GM18519 (cell line): ENCODE measurements around the gene LRRC38.
"Not testable (repeated sequence)": the region's sequence is repeated elsewhere in the genome, so short reads cannot be mapped to it uniquely, and the experiment has no call there.

Experiments
- ATAC-seq: cut with Tn5 transposase; IDR thresholded peaks from one replicate; pipeline ENCODE4 v1.9.1; 2021; ENCODE audit warnings: mild to moderate bottlenecking, moderate library complexity; ENCODE audit not compliant: unreplicated experiment, low FRiP score

LRRC38 gene

GRCh38 chr1:13513895-13514546, at the start of gene LRRC38:
Gene LRRC38 (minus strand): TSS chr1:13514003. CDS start chr1:13513593, 410 bp downstream.
- no peak for ATAC-seq

- not testable (repeated sequence) for ATAC-seq
Measured at GRCh38 chr1:13562981-13563380, 49.2 kb upstream of the LRRC38 start.

GRCh38 chr1:13560541-13560940, 46.7 kb upstream of the LRRC38 start:
- ATAC-seq: no peak

GRCh38 chr1:13556224-13556764, 42.5 kb upstream of the LRRC38 start:
- ATAC-seq: no peak

GRCh38 chr1:13554798-13555197, 41.0 kb upstream of the LRRC38 start:
- no peak for ATAC-seq

- no peak for ATAC-seq
Measured at GRCh38 chr1:13550663-13551062, 36.9 kb upstream of the LRRC38 start.

GRCh38 chr1:13549521-13549920, 35.7 kb upstream of the LRRC38 start:
- no peak for ATAC-seq

- ATAC-seq: no peak
Measured at GRCh38 chr1:13549021-13549420, 35.2 kb upstream of the LRRC38 start.

- ATAC-seq: no peak
Measured at GRCh38 chr1:13548281-13548680, 34.5 kb upstream of the LRRC38 start.

- ATAC-seq: no peak
Measured at GRCh38 chr1:13546791-13547190, 33.0 kb upstream of the LRRC38 start.

GRCh38 chr1:13544221-13544556, 30.4 kb upstream of the LRRC38 start:
- no peak for ATAC-seq

- no peak for ATAC-seq
Measured at GRCh38 chr1:13543451-13544220, 29.8 kb upstream of the LRRC38 start.

GRCh38 chr1:13541435-13542215, 27.8 kb upstream of the LRRC38 start:
- ATAC-seq: no peak

- ATAC-seq: no peak
Measured at GRCh38 chr1:13540866-13541265, 27.1 kb upstream of the LRRC38 start.

GRCh38 chr1:13539683-13540082, 25.9 kb upstream of the LRRC38 start:
- no peak for ATAC-seq

- ATAC-seq: no peak
Measured at GRCh38 chr1:13538832-13539231, 25.0 kb upstream of the LRRC38 start.

- no peak for ATAC-seq
Measured at GRCh38 chr1:13536571-13536970, 22.8 kb upstream of the LRRC38 start.

- no peak for ATAC-seq
Measured at GRCh38 chr1:13535227-13535626, 21.4 kb upstream of the LRRC38 start.

- no peak for ATAC-seq
Measured at GRCh38 chr1:13528320-13528719, 14.5 kb upstream of the LRRC38 start.

- ATAC-seq: no peak
Measured at GRCh38 chr1:13523780-13524477, 10.1 kb upstream of the LRRC38 start.

GRCh38 chr1:13520985-13521384, 7.2 kb upstream of the LRRC38 start:
- ATAC-seq: no peak
